ENCODE results near the gene NCBP2L. TPM values are rescaled to one million over a fixed set of nuclear protein-coding genes. Genes with fewer than 3 reads are reported as not detected.

The NCBP2L gene
- total and polyA plus RNA-seq, 2 of the 8 experiments (the other 6 are each of a cell fraction or from before 2014, with no cell fraction given) = not detected

DNA sequence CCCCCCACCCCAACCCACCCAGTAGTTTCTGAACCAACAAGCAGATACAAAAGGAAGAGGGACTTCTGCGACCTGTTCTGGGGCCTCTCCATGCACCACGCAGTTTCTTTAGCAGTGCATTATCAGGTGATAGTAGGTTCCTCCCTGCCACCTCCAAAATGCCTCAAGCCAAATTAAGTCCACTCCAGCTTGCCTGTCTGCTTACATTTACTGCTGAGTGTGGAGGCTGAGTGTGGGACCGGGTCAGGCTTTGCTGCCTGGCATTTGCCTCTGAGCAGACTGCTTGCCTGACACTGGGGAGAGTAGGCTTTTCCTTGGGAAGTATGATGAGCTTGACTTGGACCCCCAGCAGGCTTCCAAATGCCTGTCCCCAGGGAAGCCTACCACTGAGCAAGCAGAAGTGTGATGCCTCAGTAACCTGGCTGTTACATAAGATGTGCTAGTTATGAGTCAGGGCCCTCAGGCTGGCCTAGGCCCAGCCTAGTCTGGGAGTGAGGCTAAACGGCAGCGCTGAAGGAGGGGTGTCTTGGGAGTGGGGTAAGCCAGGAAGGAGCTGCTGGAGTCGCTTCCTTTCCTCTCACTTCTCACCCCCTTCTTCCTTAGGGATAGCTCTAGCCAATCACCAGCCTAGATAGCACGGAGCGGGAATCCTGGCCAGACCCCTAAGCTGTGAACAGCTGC, 10.9 kb upstream of the NCBP2L start:
- H3K36me3 ChIP-seq (ENCODE audit: control insufficient read depth in 2 of 4, insufficient read depth in 4 of 4, low read length in 3 of 4) = no peaks in the 10 kb centered on the region
- H2BK12ac ChIP-seq (ENCODE audit: low read depth, low read length) = no peak overlapping the region
- H3K79me2 ChIP-seq (ENCODE audit: control insufficient read depth in 1 of 2, insufficient read depth in 2 of 2, low read length in 2 of 2) = no peaks in the 10 kb centered on the region
- H3K9me3 ChIP-seq (ENCODE audit: insufficient read depth in 2 of 2, low read depth in 1 of 2, low read length in 1 of 2) = no peaks in the 10 kb centered on the region
- H3K56ac ChIP-seq (replicated peaks; ENCODE audit: insufficient read length, low read depth, low read length) = no peak overlapping the region
- H3K4me2 ChIP-seq (ENCODE audit: insufficient read depth in 1 of 2, low read depth in 2 of 2, low read length in 2 of 2) = no peak overlapping the region
- no peaks in the 10 kb centered on the region for H3K79me1 ChIP-seq (ENCODE audit: low read depth, low read length)
- no peak overlapping the region for H4K5ac ChIP-seq (ENCODE audit: insufficient read length, low read depth, low read length)
- H3K4me3 ChIP-seq (ENCODE audit: extremely low read depth in 1 of 4, insufficient read depth in 2 of 4, low read depth in 3 of 4, low read length in 4 of 4) = no peak overlapping the region
- no peak overlapping the region for H2AK5ac ChIP-seq (ENCODE audit: low read depth, low read length)
- no peak overlapping the region for H2BK15ac ChIP-seq (ENCODE audit: low read length)
- no peaks in the 10 kb centered on the region for H3K23me2 ChIP-seq (ENCODE audit: low read depth, low read length)
- H2BK120ac ChIP-seq (replicated peaks; ENCODE audit: low read depth, low read length) = no peak overlapping the region
- no peak overlapping the region for H3K27ac ChIP-seq (ENCODE audit: low read depth, low read length)
- ChIA-PET POLR2A (ENCODE audit: partially characterized antibody) (interaction anchor here (1.4 kb wide), 1 partner anchor 50 kb away, joined by 4 read pairs; no protein-coding TSS in a partner anchor), CTCF (ENCODE audit: partially characterized antibody) (interaction anchor here (1.0 to 3.1 kb wide), 7 partner anchors 11 to 111 kb away, joined by 3 to 14 read pairs (median 6); partner anchors contain the start of gene NCBP2L)
- H4K91ac ChIP-seq (replicated peaks; ENCODE audit: insufficient read length, low read length) = no peak overlapping the region
- H3K4ac ChIP-seq (replicated peaks; ENCODE audit: insufficient read length, low read depth, low read length) = no peak overlapping the region
- H4K20me1 ChIP-seq (replicated peaks in 1 of 2; ENCODE audit: control insufficient read depth in 1 of 2, insufficient read depth in 2 of 2, low read length in 2 of 2) = no peaks in the 10 kb centered on the region
- no peak overlapping the region for H3K14ac ChIP-seq (ENCODE audit: insufficient read length)
- 90% methylated on average over 2 of the region's 8 CpGs; no CpG with 5 or more reads in 1 of the 2 experiments for WGBS, 2 experiments (ENCODE audit: extremely low coverage in 1 of 2, insufficient coverage in 1 of 2, insufficient read length in 1 of 2, insufficient replicate concordance in 2 of 2, low coverage in 1 of 2, low lambda C conversion rate in 2 of 2, missing lambda C conversion rate in 1 of 2)
- no peak overlapping the region for H2AFZ ChIP-seq (ENCODE audit: low read length)
- H3K18ac ChIP-seq (ENCODE audit: extremely low read depth, low read length) = no peak overlapping the region
- no peak for DNase-seq (ENCODE audit: low read depth in 1 of 2, low spot score in 2 of 2)
- FAIRE-seq = no peak
- H2BK20ac ChIP-seq (ENCODE audit: low read length) = no peak overlapping the region
- H3K9ac ChIP-seq (replicated peaks in 1 of 4; ENCODE audit: extremely low read depth in 1 of 4, low read depth in 3 of 4, low read length in 3 of 4) = no peak overlapping the region
- peaks cover 0 to 2% (median 1%) of the 10 kb centered on the region in 4 experiments; a peak in 1 of 7 replicates for H3K4me1 ChIP-seq (replicated peaks in 1 of 4; ENCODE audit: control insufficient read depth in 3 of 4, insufficient read depth in 4 of 4, low read length in 3 of 4)
- no peak overlapping the region for H3K23ac ChIP-seq (ENCODE audit: insufficient read length)
- no peak overlapping the region for H4K8ac ChIP-seq (ENCODE audit: extremely low read depth, insufficient read depth, low read length)
- no peaks in the 10 kb centered on the region; a peak in 1 of 7 replicates for H3K27me3 ChIP-seq (replicated peaks in 1 of 4; ENCODE audit: control insufficient read depth in 3 of 4, extremely low read depth in 1 of 4, insufficient read depth in 3 of 4, low read length in 3 of 4)
- no peak overlapping the region for H2BK5ac ChIP-seq (ENCODE audit: low read depth, low read length)
- no peak for TF ChIP-seq EZH2 (IDR thresholded peaks at IDR 0.05; ENCODE audit: low read depth, low read length, severe bottlenecking)
- TF ChIP-seq, protein P1, sequence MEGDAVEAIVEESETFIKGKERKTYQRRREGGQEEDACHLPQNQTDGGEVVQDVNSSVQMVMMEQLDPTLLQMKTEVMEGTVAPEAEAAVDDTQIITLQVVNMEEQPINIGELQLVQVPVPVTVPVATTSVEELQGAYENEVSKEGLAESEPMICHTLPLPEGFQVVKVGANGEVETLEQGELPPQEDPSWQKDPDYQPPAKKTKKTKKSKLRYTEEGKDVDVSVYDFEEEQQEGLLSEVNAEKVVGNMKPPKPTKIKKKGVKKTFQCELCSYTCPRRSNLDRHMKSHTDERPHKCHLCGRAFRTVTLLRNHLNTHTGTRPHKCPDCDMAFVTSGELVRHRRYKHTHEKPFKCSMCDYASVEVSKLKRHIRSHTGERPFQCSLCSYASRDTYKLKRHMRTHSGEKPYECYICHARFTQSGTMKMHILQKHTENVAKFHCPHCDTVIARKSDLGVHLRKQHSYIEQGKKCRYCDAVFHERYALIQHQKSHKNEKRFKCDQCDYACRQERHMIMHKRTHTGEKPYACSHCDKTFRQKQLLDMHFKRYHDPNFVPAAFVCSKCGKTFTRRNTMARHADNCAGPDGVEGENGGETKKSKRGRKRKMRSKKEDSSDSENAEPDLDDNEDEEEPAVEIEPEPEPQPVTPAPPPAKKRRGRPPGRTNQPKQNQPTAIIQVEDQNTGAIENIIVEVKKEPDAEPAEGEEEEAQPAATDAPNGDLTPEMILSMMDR (IDR thresholded peaks at IDR 0.05; ENCODE audit: control extremely low read depth in 1 of 3, insufficient read depth in 1 of 3, low read depth in 1 of 3, low read length in 3 of 3) = no peak
- no peak for TF ChIP-seq PHF8 (conservative IDR thresholded peaks at IDR 0.05; ENCODE audit: low read depth, low read length)
- TF ChIP-seq POLR2AphosphoS5 (IDR thresholded peaks at IDR 0.05; ENCODE audit: low read depth, low read length) = no peak
- TF ChIP-seq CBX8 (IDR thresholded peaks at IDR 0.05; ENCODE audit: borderline replicate concordance, low read depth, low read length) = no peak
- TF ChIP-seq HDAC2 (IDR thresholded peaks at IDR 0.05; ENCODE audit: borderline replicate concordance in 1 of 2, low read depth in 2 of 2, low read length in 2 of 2) = no peak
- no peak for TF ChIP-seq TAF7 (optimal IDR thresholded peaks at IDR 0.05; ENCODE audit: borderline replicate concordance, low read depth, low read length)
- TF ChIP-seq, protein P2, sequence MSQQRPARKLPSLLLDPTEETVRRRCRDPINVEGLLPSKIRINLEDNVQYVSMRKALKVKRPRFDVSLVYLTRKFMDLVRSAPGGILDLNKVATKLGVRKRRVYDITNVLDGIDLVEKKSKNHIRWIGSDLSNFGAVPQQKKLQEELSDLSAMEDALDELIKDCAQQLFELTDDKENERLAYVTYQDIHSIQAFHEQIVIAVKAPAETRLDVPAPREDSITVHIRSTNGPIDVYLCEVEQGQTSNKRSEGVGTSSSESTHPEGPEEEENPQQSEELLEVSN (IDR thresholded peaks at IDR 0.05) = no peak
